Measurements from ENCODE around the gene FADD.

GRCh38 chr11:70206982-70207376, 3.9 kb downstream of the FADD start:
- TF ChIP-seq, protein P1, sequence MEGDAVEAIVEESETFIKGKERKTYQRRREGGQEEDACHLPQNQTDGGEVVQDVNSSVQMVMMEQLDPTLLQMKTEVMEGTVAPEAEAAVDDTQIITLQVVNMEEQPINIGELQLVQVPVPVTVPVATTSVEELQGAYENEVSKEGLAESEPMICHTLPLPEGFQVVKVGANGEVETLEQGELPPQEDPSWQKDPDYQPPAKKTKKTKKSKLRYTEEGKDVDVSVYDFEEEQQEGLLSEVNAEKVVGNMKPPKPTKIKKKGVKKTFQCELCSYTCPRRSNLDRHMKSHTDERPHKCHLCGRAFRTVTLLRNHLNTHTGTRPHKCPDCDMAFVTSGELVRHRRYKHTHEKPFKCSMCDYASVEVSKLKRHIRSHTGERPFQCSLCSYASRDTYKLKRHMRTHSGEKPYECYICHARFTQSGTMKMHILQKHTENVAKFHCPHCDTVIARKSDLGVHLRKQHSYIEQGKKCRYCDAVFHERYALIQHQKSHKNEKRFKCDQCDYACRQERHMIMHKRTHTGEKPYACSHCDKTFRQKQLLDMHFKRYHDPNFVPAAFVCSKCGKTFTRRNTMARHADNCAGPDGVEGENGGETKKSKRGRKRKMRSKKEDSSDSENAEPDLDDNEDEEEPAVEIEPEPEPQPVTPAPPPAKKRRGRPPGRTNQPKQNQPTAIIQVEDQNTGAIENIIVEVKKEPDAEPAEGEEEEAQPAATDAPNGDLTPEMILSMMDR (IDR thresholded peaks at IDR 0.05), result no peak
- no peak for TF ChIP-seq POLR2A (IDR thresholded peaks at IDR 0.05)

Measured in lower leg skin (tissue), 3 donors.